Endothelial cell of umbilical vein (primary cell): Measurements from ENCODE around the gene FBL. TPM values are rescaled to one million over a fixed set of nuclear protein-coding genes. Genes with fewer than 3 reads are reported as not detected.

ENCODE experiments used
- BruUV-seq: library from RNA; stranded (reverse); fragments of 400-500 nt; replicated peaks from 2 replicates; lab custom pipeline; 2021; lab: Mats Ljungman, UMichigan
- CTCF ChIA-PET: fragments of 300-600, 350-600 bp; sonication (Branson Sonifier 250); formaldehyde crosslinking; loops from one replicate; lab custom pipeline; 2021; ENCODE audit warnings: antibody characterized with exemption, inconsistent platforms; lab: Charles Lee
- POLR2A ChIA-PET: fragments of 300-600, 350-600 bp; sonication (Branson Sonifier 250); formaldehyde crosslinking; loops from one replicate; lab custom pipeline; 2021; ENCODE audit warnings: antibody characterized with exemption, inconsistent platforms; lab: Charles Lee
- DNase-seq: peaks from one replicate; pipeline ENCODE4 v3.0.0-alpha.2; 2011; ENCODE audit warnings: low read depth, low spot score
- FAIRE-seq: peaks from 2 replicates; lab custom pipeline; 2011; peaks lifted over from hg19 to GRCh38; lab: Jason Lieb, UNC
- H2AFZ ChIP-seq: 2 replicates; pipeline ENCODE4 v1.6.0; 2012; ENCODE audit warnings: low read depth, low read length, control low read depth, inconsistent platforms
- H3K27ac ChIP-seq: 2 replicates; pipeline ENCODE4 v1.5.1; 2011; ENCODE audit warnings: low read depth, mild to moderate bottlenecking, control low read depth, low read length, moderate library complexity; ENCODE audit not compliant: insufficient read depth
- H3K27me3 ChIP-seq, 2 experiments: 2 replicates each; pipeline versions ENCODE4 v1.6.0 to v1.6.1; 2011; ENCODE audit warnings: low read length in 2 of 2, mixed read lengths in 1 of 2; ENCODE audit not compliant: control insufficient read depth in 2 of 2, insufficient read depth in 2 of 2
- H3K36me3 ChIP-seq, 2 experiments: 2 replicates in 1 of 2; 3 replicates in 1 of 2; pipeline ENCODE4 v1.5.1; 2011; ENCODE audit warnings: low read length in 2 of 2, mild to moderate bottlenecking in 1 of 2, moderate library complexity in 1 of 2; ENCODE audit not compliant: control insufficient read depth in 2 of 2, insufficient read depth in 2 of 2; ENCODE audit errors: extremely low read depth in 1 of 2
- H3K4me1 ChIP-seq: 3 replicates; pipeline ENCODE4 v1.5.1; 2011; ENCODE audit warnings: mild to moderate bottlenecking, low read length; ENCODE audit not compliant: control insufficient read depth, insufficient read depth; ENCODE audit errors: extremely low read depth
- H3K4me2 ChIP-seq: 2 replicates; pipeline ENCODE4 v1.6.1; 2011; ENCODE audit warnings: low read length, control low read depth, mixed read lengths; ENCODE audit not compliant: insufficient read depth
- H3K4me3 ChIP-seq, 3 experiments: fragments of 200-600 bp in 1 of 3; sonication (generic), shearing (Covaris generic) in 1 of 3; replicated peaks in 1 of 3; 2 replicates each; pipeline ENCODE4 v1.5.1; 2011 to 2016; ENCODE audit warnings: control low read depth in 3 of 3, low read length in 3 of 3, mild to moderate bottlenecking in 2 of 3, inconsistent platforms in 1 of 3, low read depth in 1 of 3, moderate library complexity in 1 of 3; ENCODE audit not compliant: insufficient read depth in 1 of 3
- H3K79me2 ChIP-seq: 2 replicates; pipeline ENCODE4 v1.6.0; 2012; ENCODE audit warnings: low read length, inconsistent platforms; ENCODE audit not compliant: control insufficient read depth, insufficient read depth
- H3K9ac ChIP-seq: replicated peaks from 2 replicates; pipeline ENCODE3; 2011; ENCODE audit warnings: low read length, control low read depth; ENCODE audit not compliant: insufficient read depth; ENCODE audit errors: extremely low read depth
- H3K9me1 ChIP-seq: replicated peaks from 3 replicates; pipeline ENCODE4 v1.6.0; 2011; ENCODE audit warnings: mild to moderate bottlenecking, low read length; ENCODE audit not compliant: control insufficient read depth, insufficient read depth; ENCODE audit errors: extremely low read depth
- H3K9me3 ChIP-seq: replicated peaks from 2 replicates; pipeline ENCODE4 v1.5.1; 2012; ENCODE audit warnings: low read length, inconsistent platforms; ENCODE audit not compliant: control insufficient read depth, insufficient read depth
- H4K20me1 ChIP-seq: replicated peaks from 2 replicates; pipeline ENCODE3; 2011; ENCODE audit warnings: mild to moderate bottlenecking, low read length; ENCODE audit not compliant: control insufficient read depth, insufficient read depth; ENCODE audit errors: extremely low read depth
- CTCF ChIP-seq, 2 donors: IDR thresholded peaks; 1 replicate in 1 of 2; 2 replicates in 1 of 2; pipeline ENCODE4 v1.5.1; 2011; ENCODE audit warnings: low read length in 2 of 2, mild to moderate bottlenecking in 2 of 2, moderate library complexity in 2 of 2, control low read depth in 1 of 2, inconsistent platforms in 1 of 2, low read depth in 1 of 2; ENCODE audit not compliant: insufficient read depth in 1 of 2; ENCODE audit errors: extremely low read depth in 1 of 2
- EZH2 ChIP-seq: IDR thresholded peaks from 2 replicates; pipeline ENCODE4 v1.6.1; 2012; ENCODE audit warnings: borderline replicate concordance, low read depth, mild to moderate bottlenecking, moderate library complexity, low read length, inconsistent platforms; ENCODE audit not compliant: severe bottlenecking
- FOS ChIP-seq: IDR thresholded peaks from 2 replicates; pipeline ENCODE4 v1.6.1; 2011; ENCODE audit warnings: mild to moderate bottlenecking, low read length, moderate library complexity, borderline replicate concordance; ENCODE audit not compliant: insufficient read depth
- GATA2 ChIP-seq: IDR thresholded peaks from 2 replicates; pipeline ENCODE4 v1.7.0; 2011; ENCODE audit warnings: low read depth, mild to moderate bottlenecking, moderate library complexity, mixed read lengths, low read length; ENCODE audit not compliant: insufficient read length, insufficient read depth
- JUN ChIP-seq: IDR thresholded peaks from 2 replicates; pipeline ENCODE4 v1.6.1; 2011; ENCODE audit warnings: borderline replicate concordance, low read depth; ENCODE audit not compliant: insufficient read length, insufficient read depth
- MAX ChIP-seq: IDR thresholded peaks from 2 replicates; pipeline ENCODE4 v1.6.1; 2011; ENCODE audit not compliant: insufficient read depth, insufficient read length
- MYC ChIP-seq: IDR thresholded peaks from one replicate; pipeline ENCODE4 v1.6.1; 2011; ENCODE audit warnings: mild to moderate bottlenecking, low read depth, low read length
- POLR2A ChIP-seq: IDR thresholded peaks from 2 replicates; pipeline ENCODE4 v1.6.1; 2012; ENCODE audit warnings: low read depth, mild to moderate bottlenecking, control low read depth, low read length
- POLR2AphosphoS5 ChIP-seq: IDR thresholded peaks from 2 replicates; pipeline ENCODE4 v1.6.1; 2012; ENCODE audit warnings: low read depth, mild to moderate bottlenecking, control low read depth, low read length, moderate library complexity; ENCODE audit not compliant: insufficient read depth
- dilution Hi-C: fragments of 300-500 bp; cut with MboI; formaldehyde crosslinking; loops from one replicate; pipeline ENCODE4 v1.15.0; 2019; ENCODE audit warnings: low sequenced_read_pairs; ENCODE audit not compliant: extremely low pct_ligation_motif_present
- intact Hi-C: fragments of 100-400 bp; cut with micrococcal nuclease; formaldehyde crosslinking; loops from one replicate; pipeline ENCODE4 v1.10.0; 2022
- polyA plus RNA-seq, 4 experiments: library from polyadenylated mRNA; depleted of rRNA in 3 of 4; stranded (reverse) in 3 of 4; unstranded in 1 of 4; fragments of >200 nt; gene quantifications; 2 replicates each; pipeline versions ENCODE4 v1.2.1 to v1.2.3, GENCODE V29; 2011 to 2012; ENCODE audit warnings: missing spikeins in 1 of 4
- total RNA-seq: library from RNA; stranded (reverse); gene quantifications from 2 replicates; pipeline ENCODE4 v1.2.3, GENCODE V29; 2021

The FBL gene
- total and polyA plus RNA-seq, 2 donors (not counting 3 experiments of a cell fraction or from before 2014, with no cell fraction given), result 271 to 473 TPM

- no peak for FAIRE-seq
- no peak overlapping the region for H2AFZ ChIP-seq
- H3K4me3 ChIP-seq, result no peak overlapping the region
- no peaks in the 10 kb centered on the region for H4K20me1 ChIP-seq
- ChIA-PET POLR2A (no interaction called here), CTCF (interaction anchor here (1.1 to 2.7 kb wide), 2 partner anchors 10 to 18 kb away, joined by 3 to 19 read pairs; no protein-coding TSS in a partner anchor)
- no TSS peak for BruUV-seq
- no peak overlapping the region for H3K27ac ChIP-seq
- intact Hi-C loops (no loop called here), dilution Hi-C loops (no loop called here)
- H3K9me3 ChIP-seq, result no peaks in the 10 kb centered on the region
- no peak overlapping the region for H3K9ac ChIP-seq
- H3K79me2 ChIP-seq, result no peaks in the 10 kb centered on the region
- no peak overlapping the region for H3K4me2 ChIP-seq
- no peaks in the 10 kb centered on the region for H3K4me1 ChIP-seq
- H3K27me3 ChIP-seq, result peaks cover 7 to 12% of the 10 kb centered on the region in 2 experiments
- H3K9me1 ChIP-seq, result no peaks in the 10 kb centered on the region
- TF ChIP-seq MYC, result no peak
- TF ChIP-seq CTCF (IDR thresholded peaks at IDR 0.05; ENCODE audit: extremely low read depth in 1 of 2, insufficient read depth in 1 of 2, low read depth in 1 of 2, low read length in 2 of 2), result no peak
- TF ChIP-seq POLR2A, result no peak
- no peak for TF ChIP-seq MAX
- no peak for TF ChIP-seq EZH2
- no peak for TF ChIP-seq FOS
- TF ChIP-seq JUN, result no peak
- no peak for TF ChIP-seq POLR2AphosphoS5
- TF ChIP-seq GATA2, result no peak
- no peak for DNase-seq
- H3K36me3 ChIP-seq, result no peaks in the 10 kb centered on the region
Observed at GRCh38 chr19:39802958-39803357, 43.2 kb downstream of the FBL start.
